HCT116 (cell line): ENCODE data around the gene MUC5B. TPM values are rescaled to one million over a fixed set of nuclear protein-coding genes. Genes with fewer than 3 reads are reported as not detected.

Experiments
- ATAC-seq: fragments of 200-7000 bp; cut with Tn5 transposase; 2 replicates; pipeline ENCODE4 v1.9.1; 2020; ENCODE audit warnings: mild to moderate bottlenecking, moderate library complexity
- BruUV-seq: library from RNA; stranded (reverse); fragments of 400-500 nt; replicated peaks from 2 replicates; lab custom pipeline; 2021; lab: Mats Ljungman, UMichigan
- CTCF ChIA-PET: fragments of 300-600 bp; sonication (Branson Sonifier 250); formaldehyde crosslinking; loops from one replicate; lab custom pipeline; 2021; ENCODE audit warnings: antibody characterized with exemption; lab: Charles Lee
- POLR2A ChIA-PET: fragments of 300-600, 350-600 bp; sonication (Branson Sonifier 250); formaldehyde crosslinking; loops from one replicate; lab custom pipeline; 2021; ENCODE audit warnings: antibody characterized with exemption; lab: Charles Lee
- RAD21 ChIA-PET, 2 experiments: fragments of 300-600 bp; sonication (Branson Sonifier 250); formaldehyde crosslinking; loops; one replicate each; lab custom pipeline; 2023; ENCODE audit warnings: low total read pairs in 2 of 2; ENCODE audit not compliant: uncharacterized antibody in 2 of 2, unreplicated experiment in 2 of 2, low non-redundant PET in 1 of 2; lab: Charles Lee
- DNase-seq: peaks from one replicate; pipeline ENCODE4 v3.0.0-alpha.2; 2010; ENCODE audit warnings: low read depth, low spot score
- H2AFZ ChIP-seq: fragments of 200-600 bp; shearing (Covaris generic), sonication (generic); 2 replicates; pipeline ENCODE4 v1.6.1; 2017; ENCODE audit warnings: low read depth, mixed run types, mixed read lengths, antibody characterized with exemption, low read length; ENCODE audit not compliant: poor library complexity, severe bottlenecking
- H3K27ac ChIP-seq: 2 replicates; pipeline ENCODE4 v1.5.1; 2012; ENCODE audit warnings: low read depth, low read length
- H3K27me3 ChIP-seq: fragments of 200-600 bp; sonication (generic); 2 replicates; pipeline ENCODE4 v1.6.1; 2016; ENCODE audit warnings: mixed run types, low read length, mixed read lengths; ENCODE audit not compliant: insufficient read depth
- H3K36me3 ChIP-seq, 2 experiments: fragments of 200-500 bp in 1 of 2; fragments of 200-600 bp in 1 of 2; sonication (Bioruptor generic) in 1 of 2; sonication (generic) in 1 of 2; 2 replicates each; pipeline versions ENCODE4 v1.5.1 to v1.6.1; 2014 to 2016; ENCODE audit warnings: low read length in 2 of 2, inconsistent platforms in 1 of 2, mixed read lengths in 1 of 2, mixed run types in 1 of 2; ENCODE audit not compliant: insufficient read depth in 2 of 2, control insufficient read depth in 1 of 2
- H3K4me1 ChIP-seq, 2 experiments: fragments of 200-600 bp in 1 of 2; sonication (generic) in 1 of 2; 2 replicates each; pipeline versions ENCODE4 v1.5.1 to v1.6.1; 2012 to 2017; ENCODE audit warnings: low read length in 2 of 2, inconsistent platforms in 1 of 2, mild to moderate bottlenecking in 1 of 2, mixed read lengths in 1 of 2, mixed run types in 1 of 2, moderate library complexity in 1 of 2; ENCODE audit not compliant: insufficient read depth in 2 of 2, control insufficient read depth in 1 of 2
- H3K4me2 ChIP-seq: fragments of 200-600 bp; sonication (generic); 2 replicates; pipeline ENCODE4 v1.6.1; 2017; ENCODE audit warnings: mixed run types, low read length, mixed read lengths
- H3K4me3 ChIP-seq, 2 experiments: fragments of 200-600 bp in 1 of 2; sonication (generic) in 1 of 2; replicated peaks in 1 of 2; 2 replicates each; pipeline ENCODE4 v1.5.1; 2011 to 2016; ENCODE audit warnings: low read length in 2 of 2, control low read depth in 1 of 2, low read depth in 1 of 2, mild to moderate bottlenecking in 1 of 2, mixed read lengths in 1 of 2, mixed run types in 1 of 2
- H3K79me2 ChIP-seq: fragments of 200-600 bp; sonication (generic); 2 replicates; pipeline ENCODE4 v1.6.1; 2017; ENCODE audit warnings: mild to moderate bottlenecking, mixed run types, low read length, moderate library complexity, mixed read lengths; ENCODE audit not compliant: insufficient read depth
- H3K9ac ChIP-seq: fragments of 200-600 bp; sonication (generic); 2 replicates; pipeline ENCODE4 v1.6.1; 2016; ENCODE audit warnings: low read length, mixed read lengths
- H3K9me2 ChIP-seq: fragments of 200-600 bp; sonication (generic), shearing (Covaris generic); 2 replicates; pipeline ENCODE4 v1.6.1; 2017; ENCODE audit warnings: mixed run types, mild to moderate bottlenecking, moderate library complexity; ENCODE audit not compliant: insufficient read depth
- H3K9me3 ChIP-seq, 2 experiments: fragments of 200-500 bp in 1 of 2; fragments of 200-600 bp in 1 of 2; sonication (Bioruptor generic) in 1 of 2; sonication (generic) in 1 of 2; 2 replicates each; pipeline ENCODE4 v1.6.1; 2014 to 2017; ENCODE audit warnings: low read length in 2 of 2, mixed read lengths in 2 of 2, inconsistent platforms in 1 of 2, low read depth in 1 of 2, mild to moderate bottlenecking in 1 of 2, mixed run types in 1 of 2, moderate library complexity in 1 of 2; ENCODE audit not compliant: control insufficient read depth in 1 of 2, insufficient read depth in 1 of 2
- H4K20me1 ChIP-seq: fragments of 200-600 bp; sonication (generic), shearing (Covaris generic); 2 replicates; pipeline ENCODE4 v1.6.1; 2017; ENCODE audit warnings: mixed run types, mild to moderate bottlenecking, moderate library complexity; ENCODE audit not compliant: insufficient read depth
- CBX3 ChIP-seq: IDR thresholded peaks from 2 replicates; pipeline ENCODE4 v1.6.1; 2012; ENCODE audit warnings: low read depth
- EZH2 ChIP-seq: fragments of 200-600 bp; sonication (generic); IDR thresholded peaks from 2 replicates; pipeline ENCODE4 v1.6.1; 2017; ENCODE audit warnings: antibody characterized with exemption, mixed run types
- POLR2A ChIP-seq: IDR thresholded peaks from 2 replicates; pipeline ENCODE4 v1.7.0; 2011; ENCODE audit warnings: borderline replicate concordance; ENCODE audit not compliant: insufficient read depth, insufficient read length; ENCODE audit errors: extremely low read depth
- RAD21 ChIP-seq: IDR thresholded peaks from 2 replicates; pipeline ENCODE4 v1.6.1; 2012; ENCODE audit warnings: low read depth, mild to moderate bottlenecking
- SIN3A ChIP-seq: IDR thresholded peaks from 2 replicates; pipeline ENCODE4 v1.6.1; 2012; ENCODE audit warnings: low read depth
- SP1 ChIP-seq: IDR thresholded peaks from 2 replicates; pipeline ENCODE4 v1.6.1; 2012; ENCODE audit warnings: low read depth
- SRF ChIP-seq: IDR thresholded peaks from 2 replicates; pipeline ENCODE4 v1.6.1; 2012; ENCODE audit warnings: low read depth
- YY1 ChIP-seq: IDR thresholded peaks from 2 replicates; pipeline ENCODE4 v1.6.1; 2011; ENCODE audit warnings: low read length, low read depth, moderate library complexity, mild to moderate bottlenecking; ENCODE audit not compliant: insufficient replicate concordance; ENCODE audit errors: extremely low read depth
- ZNF274 ChIP-seq: fragments of 200-500 bp; sonication (Bioruptor generic); IDR thresholded peaks from 2 replicates; pipeline ENCODE4 v1.6.1; 2014; ENCODE audit warnings: mild to moderate bottlenecking, low read depth, low read length, inconsistent platforms
- intact Hi-C: fragments of 100-400 bp; cut with micrococcal nuclease; formaldehyde crosslinking; loops from 2 replicates; pipeline ENCODE4 v1.10.0; 2022
- total RNA-seq: library from RNA; stranded (reverse); gene quantifications from one replicate; pipeline ENCODE4 v1.2.1, GENCODE V29; 2021; ENCODE audit not compliant: unreplicated experiment
- TF ChIP-seq, protein P1 (sequence below): IDR thresholded peaks from 2 replicates; pipeline ENCODE4 v1.6.1; 2012
- TF ChIP-seq, protein P2 (sequence below): IDR thresholded peaks from 2 replicates; pipeline ENCODE4 v1.6.1; 2011; ENCODE audit warnings: mild to moderate bottlenecking, low read length, moderate library complexity; ENCODE audit not compliant: insufficient replicate concordance; ENCODE audit errors: extremely low read depth
- TF ChIP-seq, protein P3 (sequence below): IDR thresholded peaks from 2 replicates; pipeline ENCODE4 v1.6.1; 2012; ENCODE audit warnings: low read depth
- TF ChIP-seq, protein P4 (sequence below): IDR thresholded peaks from 2 replicates; pipeline ENCODE4 v1.6.1; 2012

Gene MUC5B
- total RNA-seq, 1 experiment from 2014 or later = 1.5 TPM

DNA sequence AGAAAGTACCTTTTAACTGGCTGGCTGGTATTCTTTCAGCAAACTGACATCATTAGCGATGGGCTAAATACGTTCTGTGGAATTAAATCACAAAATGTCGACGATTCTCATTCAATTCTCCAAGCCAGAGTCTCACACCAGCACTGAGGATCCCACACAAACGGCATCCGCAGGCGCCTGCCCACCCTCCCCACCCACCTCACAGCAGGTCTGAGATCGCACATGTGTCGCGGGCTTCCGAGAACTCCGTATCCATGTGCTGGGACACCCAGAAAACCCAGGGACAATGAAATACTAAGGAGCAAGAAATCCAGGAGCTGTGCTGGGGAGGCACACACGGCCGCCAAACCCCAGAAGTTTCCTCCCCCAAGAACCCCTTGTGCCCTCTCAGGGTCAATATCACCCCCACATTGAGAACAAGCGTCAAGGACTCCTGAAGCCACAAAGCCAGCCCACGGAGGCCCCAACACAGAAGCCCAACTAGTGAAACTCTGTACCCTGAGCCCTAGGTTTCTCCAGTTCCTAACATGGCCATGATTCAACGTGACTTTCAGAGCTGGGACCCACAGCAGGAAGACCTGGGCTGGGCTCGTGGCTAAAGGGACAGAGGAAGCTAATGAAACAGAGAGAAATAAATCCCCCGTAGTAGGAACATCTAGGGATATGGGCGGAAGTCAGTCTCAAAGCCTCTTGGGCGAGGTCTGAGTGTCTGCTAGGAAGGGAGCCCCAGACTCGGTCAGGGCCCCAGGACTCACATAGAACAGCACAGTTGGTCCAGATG lies 78.5 kb downstream of the MUC5B start (continued):
- TF ChIP-seq SRF (no peak), ZNF274 (no peak)
- TF ChIP-seq, protein P1, sequence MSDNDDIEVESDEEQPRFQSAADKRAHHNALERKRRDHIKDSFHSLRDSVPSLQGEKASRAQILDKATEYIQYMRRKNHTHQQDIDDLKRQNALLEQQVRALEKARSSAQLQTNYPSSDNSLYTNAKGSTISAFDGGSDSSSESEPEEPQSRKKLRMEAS = no peak

DNA sequence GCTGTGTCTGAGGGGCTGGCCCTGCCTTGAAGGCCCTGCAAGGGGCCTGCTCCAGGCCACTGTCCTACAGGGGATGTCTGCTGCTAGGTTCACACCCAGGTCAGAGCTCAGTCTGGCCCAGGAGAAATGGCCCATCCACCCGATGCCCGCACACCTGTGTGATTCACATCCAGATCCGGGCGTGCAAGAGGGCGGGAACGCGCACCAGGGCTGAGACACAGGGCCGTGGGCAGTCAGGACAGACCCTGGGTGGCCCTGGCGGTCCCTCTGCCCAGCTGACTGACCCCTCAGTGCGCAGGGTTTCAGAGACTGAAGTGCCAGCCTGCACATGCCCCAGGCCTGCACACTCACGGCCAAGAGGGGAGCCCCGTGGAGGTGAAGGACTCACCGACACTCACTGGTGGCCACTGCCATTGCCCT lies 79.2 kb downstream of the MUC5B start:
- POLR2A ChIA-PET = no interaction called here
- H3K9me2 ChIP-seq = no peaks in the 10 kb centered on the region
- RAD21 ChIA-PET = no interaction called here
- no peaks in the 10 kb centered on the region for H4K20me1 ChIP-seq
- no peak overlapping the region for H3K9ac ChIP-seq
- no peak overlapping the region for H3K27ac ChIP-seq
- H2AFZ ChIP-seq = no peak overlapping the region
- peaks cover 47% of the 10 kb centered on the region for H3K79me2 ChIP-seq
- TF ChIP-seq RAD21 (no peak), POLR2A (no peak), SP1 (no peak), SIN3A (no peak), ZNF274 (no peak), EZH2 (no peak), YY1 (no peak), CBX3 (no peak)
- TF ChIP-seq, protein P2, sequence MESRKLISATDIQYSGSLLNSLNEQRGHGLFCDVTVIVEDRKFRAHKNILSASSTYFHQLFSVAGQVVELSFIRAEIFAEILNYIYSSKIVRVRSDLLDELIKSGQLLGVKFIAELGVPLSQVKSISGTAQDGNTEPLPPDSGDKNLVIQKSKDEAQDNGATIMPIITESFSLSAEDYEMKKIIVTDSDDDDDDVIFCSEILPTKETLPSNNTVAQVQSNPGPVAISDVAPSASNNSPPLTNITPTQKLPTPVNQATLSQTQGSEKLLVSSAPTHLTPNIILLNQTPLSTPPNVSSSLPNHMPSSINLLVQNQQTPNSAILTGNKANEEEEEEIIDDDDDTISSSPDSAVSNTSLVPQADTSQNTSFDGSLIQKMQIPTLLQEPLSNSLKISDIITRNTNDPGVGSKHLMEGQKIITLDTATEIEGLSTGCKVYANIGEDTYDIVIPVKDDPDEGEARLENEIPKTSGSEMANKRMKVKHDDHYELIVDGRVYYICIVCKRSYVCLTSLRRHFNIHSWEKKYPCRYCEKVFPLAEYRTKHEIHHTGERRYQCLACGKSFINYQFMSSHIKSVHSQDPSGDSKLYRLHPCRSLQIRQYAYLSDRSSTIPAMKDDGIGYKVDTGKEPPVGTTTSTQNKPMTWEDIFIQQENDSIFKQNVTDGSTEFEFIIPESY = no peak
- TF ChIP-seq, protein P3, sequence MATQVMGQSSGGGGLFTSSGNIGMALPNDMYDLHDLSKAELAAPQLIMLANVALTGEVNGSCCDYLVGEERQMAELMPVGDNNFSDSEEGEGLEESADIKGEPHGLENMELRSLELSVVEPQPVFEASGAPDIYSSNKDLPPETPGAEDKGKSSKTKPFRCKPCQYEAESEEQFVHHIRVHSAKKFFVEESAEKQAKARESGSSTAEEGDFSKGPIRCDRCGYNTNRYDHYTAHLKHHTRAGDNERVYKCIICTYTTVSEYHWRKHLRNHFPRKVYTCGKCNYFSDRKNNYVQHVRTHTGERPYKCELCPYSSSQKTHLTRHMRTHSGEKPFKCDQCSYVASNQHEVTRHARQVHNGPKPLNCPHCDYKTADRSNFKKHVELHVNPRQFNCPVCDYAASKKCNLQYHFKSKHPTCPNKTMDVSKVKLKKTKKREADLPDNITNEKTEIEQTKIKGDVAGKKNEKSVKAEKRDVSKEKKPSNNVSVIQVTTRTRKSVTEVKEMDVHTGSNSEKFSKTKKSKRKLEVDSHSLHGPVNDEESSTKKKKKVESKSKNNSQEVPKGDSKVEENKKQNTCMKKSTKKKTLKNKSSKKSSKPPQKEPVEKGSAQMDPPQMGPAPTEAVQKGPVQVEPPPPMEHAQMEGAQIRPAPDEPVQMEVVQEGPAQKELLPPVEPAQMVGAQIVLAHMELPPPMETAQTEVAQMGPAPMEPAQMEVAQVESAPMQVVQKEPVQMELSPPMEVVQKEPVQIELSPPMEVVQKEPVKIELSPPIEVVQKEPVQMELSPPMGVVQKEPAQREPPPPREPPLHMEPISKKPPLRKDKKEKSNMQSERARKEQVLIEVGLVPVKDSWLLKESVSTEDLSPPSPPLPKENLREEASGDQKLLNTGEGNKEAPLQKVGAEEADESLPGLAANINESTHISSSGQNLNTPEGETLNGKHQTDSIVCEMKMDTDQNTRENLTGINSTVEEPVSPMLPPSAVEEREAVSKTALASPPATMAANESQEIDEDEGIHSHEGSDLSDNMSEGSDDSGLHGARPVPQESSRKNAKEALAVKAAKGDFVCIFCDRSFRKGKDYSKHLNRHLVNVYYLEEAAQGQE = no peak
- TF ChIP-seq, protein P4, sequence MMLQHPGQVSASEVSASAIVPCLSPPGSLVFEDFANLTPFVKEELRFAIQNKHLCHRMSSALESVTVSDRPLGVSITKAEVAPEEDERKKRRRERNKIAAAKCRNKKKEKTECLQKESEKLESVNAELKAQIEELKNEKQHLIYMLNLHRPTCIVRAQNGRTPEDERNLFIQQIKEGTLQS = no peak
- intact Hi-C loops = no loop called here
- no peaks in the 10 kb centered on the region for H3K27me3 ChIP-seq
- CTCF ChIA-PET = no interaction called here
- no peak overlapping the region for H3K4me3 ChIP-seq
- no peak overlapping the region for H3K4me2 ChIP-seq
- H3K9me3 ChIP-seq = no peaks in the 10 kb centered on the region
- 0 out of 4 replicates have a peak, but pooled peaks cover 0 to 2% of the 10 kb centered on the region in 2 experiments for H3K36me3 ChIP-seq
- DNase-seq = no peak
- BruUV-seq = no TSS peak
- H3K4me1 ChIP-seq = peaks cover 0 to 2% of the 10 kb centered on the region in 2 experiments; a peak in 1 of 4 replicates
- no peak for ATAC-seq
